ENCODE data around the gene GFOD2. TPM values are rescaled to one million over a fixed set of nuclear protein-coding genes. Genes with fewer than 3 reads are reported as not detected.

The GFOD2 gene, protein sequence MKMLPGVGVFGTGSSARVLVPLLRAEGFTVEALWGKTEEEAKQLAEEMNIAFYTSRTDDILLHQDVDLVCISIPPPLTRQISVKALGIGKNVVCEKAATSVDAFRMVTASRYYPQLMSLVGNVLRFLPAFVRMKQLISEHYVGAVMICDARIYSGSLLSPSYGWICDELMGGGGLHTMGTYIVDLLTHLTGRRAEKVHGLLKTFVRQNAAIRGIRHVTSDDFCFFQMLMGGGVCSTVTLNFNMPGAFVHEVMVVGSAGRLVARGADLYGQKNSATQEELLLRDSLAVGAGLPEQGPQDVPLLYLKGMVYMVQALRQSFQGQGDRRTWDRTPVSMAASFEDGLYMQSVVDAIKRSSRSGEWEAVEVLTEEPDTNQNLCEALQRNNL
- 9.3 and 12.3 TPM in 2 replicates for total RNA-seq

DNA sequence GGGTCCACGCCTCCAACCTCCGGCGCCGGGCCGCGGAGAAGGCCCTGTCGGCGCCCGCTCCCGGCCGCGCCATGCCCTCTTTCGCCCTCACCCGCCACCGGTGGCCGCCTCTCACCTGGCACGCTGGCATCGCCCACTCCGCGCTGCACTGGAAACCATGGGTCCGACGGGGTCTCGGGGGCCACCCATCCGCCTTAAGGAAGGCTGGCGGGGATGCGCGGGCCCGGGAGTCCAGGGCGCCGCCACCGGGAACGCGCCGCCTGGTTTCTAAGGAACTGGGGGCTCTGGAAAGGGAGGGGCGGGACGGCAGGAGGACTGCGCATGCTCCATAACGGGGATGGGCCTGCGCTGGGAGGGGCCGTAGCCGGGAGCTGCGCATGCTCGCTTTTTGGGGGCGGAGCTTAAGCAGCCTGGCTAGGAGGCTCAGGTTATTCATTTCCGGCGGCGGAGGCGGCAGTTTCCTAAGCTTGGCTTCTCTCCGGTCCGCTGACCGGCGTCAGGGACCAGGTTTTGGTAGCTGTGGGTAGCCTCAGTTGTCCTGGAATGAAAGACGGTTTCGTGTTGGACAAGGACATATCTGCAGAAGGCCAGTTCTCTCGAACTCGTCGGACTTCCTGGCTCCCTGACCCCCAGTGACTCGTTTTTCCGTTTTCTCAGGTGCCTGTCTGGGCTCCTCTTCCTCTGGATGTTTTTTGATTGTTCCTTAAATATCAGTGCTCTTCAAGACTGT is at the start of gene GFOD2:
Gene GFOD2, minus strand, starts transcription at position 269 of the 730 bp plus-strand sequence. CDS start 33,601 bp downstream, outside the sequence.

DNA sequence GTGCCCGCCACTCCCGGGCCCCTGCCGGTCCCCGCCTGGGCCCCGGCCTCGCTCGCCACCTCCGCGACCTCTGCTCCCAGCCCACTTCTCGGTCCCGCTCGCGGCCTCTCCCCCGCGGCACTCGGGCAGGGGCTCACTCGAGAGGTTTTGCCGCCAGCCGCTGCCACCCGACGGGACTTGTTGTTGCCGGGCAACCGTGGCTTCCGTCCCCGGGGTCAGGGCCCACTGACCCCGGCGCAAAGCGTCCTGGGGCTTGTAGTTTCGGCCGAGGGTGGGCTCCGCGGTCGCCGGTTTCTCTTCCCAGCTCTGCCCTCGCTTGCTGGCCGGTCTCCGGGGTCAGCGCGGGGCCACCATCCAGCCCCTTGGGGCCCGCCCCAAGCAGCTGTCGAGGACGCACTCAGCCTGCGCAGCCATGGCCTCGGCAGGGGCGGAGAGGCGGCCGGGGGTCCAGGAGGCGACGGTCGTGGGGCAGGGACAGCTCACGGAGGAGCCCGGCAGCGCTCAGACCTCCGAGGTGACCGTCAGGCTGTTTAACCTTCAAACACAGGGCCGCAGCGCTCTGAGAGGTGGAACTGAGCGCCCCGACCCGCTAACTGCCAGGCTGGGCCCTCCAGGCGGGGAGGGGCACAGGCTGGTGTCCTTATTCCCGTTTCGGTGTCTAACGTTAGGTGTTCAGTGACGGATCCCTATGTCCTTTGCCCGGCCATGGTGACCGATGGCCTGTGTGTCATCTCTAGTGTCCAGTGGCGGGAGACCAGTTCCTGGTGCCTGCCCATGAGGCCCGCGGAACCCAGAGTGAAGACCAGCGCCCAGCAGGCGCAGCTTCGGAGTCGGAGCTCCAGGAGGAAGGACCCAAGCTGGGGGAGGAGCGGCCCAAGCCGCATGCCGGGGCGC is 52.3 kb downstream of the GFOD2 start, which contains the start of the genes C16orf86 and ENKD1:
Gene C16orf86, plus strand, starts transcription at position 256 of the 894 bp plus-strand sequence. Its CDS starts 157 bp downstream, at position 413.
Gene ENKD1, minus strand, starts transcription at position 192 of the 894 bp plus-strand sequence. CDS start 308 bp downstream, outside the sequence.

DNA sequence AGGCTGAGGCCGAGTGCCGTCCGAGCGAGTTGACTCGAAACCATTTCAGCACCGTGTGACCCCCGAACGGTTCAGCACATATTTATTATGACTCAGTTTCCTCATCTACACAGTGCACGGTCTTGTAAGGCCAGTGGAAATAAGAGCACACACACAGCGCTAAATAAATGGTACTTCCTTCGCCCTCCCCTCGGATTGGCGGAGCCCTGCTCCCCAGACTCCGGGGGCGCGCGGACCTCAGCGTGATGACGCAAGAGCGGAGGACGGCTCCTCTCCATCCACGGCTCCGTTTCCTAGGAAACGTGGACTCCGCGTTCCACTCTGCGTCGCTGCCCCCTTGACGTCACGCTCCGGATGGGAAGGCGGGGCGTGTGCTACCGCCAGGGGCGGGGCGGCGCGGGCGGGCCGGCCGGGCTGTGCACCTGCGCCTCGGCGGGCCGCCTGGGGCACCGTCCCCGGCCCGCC is 58.5 kb downstream of the GFOD2 start, which contains the start of gene PARD6A:
Gene PARD6A, plus strand, starts transcription at position 397 of the 465 bp plus-strand sequence. CDS start 79 bp downstream, outside the sequence.

DNA sequence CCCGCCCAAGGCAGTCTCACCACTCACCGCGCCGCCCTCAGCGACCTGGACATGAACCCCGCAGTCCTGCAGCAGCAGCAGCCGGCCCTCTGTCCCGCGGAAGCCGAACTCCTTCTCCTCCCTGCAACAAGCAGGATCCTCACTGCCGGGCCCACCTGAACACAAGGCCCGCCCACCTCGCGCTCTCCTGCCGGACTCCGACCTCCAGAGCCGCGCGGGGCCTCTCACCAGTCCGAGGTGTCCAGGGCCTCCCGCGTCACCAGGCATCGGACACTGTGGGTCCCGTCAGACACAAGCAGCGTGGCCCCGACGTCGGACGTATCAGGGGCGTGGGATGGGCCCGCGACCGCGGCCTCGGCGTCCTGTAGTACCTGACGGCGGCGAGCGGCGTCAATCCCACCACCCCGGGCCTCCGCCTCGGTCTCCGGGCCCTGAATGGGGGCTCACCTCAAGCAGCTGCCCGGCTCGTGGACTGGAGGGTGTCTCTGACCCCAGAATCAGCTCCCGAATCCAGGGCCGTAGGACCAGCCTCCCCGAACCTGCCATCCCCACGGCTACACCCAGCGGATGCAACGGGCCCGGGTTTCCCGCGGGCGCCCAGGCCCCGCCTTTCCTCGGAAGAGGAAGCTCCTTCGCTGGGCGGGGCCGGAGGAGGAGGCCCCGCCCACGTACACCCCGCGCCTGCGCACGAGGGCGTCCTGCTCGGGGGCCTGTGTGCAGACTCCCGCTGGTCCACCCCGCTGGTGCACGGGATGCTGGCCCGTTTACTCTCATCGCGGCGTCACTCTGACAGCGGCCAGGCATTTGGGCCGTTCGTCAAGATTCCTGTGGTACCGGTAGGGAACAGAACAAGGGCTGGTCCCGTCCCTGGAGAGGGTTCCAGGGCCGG is 59.2 kb downstream of the GFOD2 start, which contains the start of gene ACD:
Gene ACD, minus strand, starts transcription at position 586 of the 889 bp plus-strand sequence. Its CDS starts 40 bp downstream, at position 546.

Other genes starting within 250 kb of the GFOD2 start
- gene ATP6V0D1, start 238.2 kb downstream of the GFOD2 start, total RNA-seq: 115 and 125 TPM in 2 replicates
- not detected in 2 replicates for gene AGRP, start 235.8 kb downstream of the GFOD2 start, total RNA-seq
- 23.4 and 28.3 TPM in 2 replicates for gene RIPOR1, start 190.5 kb downstream of the GFOD2 start, total RNA-seq
- gene CTCF, start 156.8 kb downstream of the GFOD2 start, total RNA-seq: 21.7 and 36.6 TPM in 2 replicates
- gene CARMIL2, start 74.2 kb downstream of the GFOD2 start, total RNA-seq: 0.91 and 2.4 TPM in 2 replicates
- gene ACD, start 59.1 kb downstream of the GFOD2 start, total RNA-seq: 27.3 and 27.9 TPM in 2 replicates
- 0.16 and 1.7 TPM in 2 replicates for gene PARD6A, start 58.4 kb downstream of the GFOD2 start, total RNA-seq
- 12.8 and 26.7 TPM in 2 replicates for gene ENKD1, start 52.6 kb downstream of the GFOD2 start, total RNA-seq
- 2.3 and 11.7 TPM in 2 replicates for gene C16orf86, start 52.5 kb downstream of the GFOD2 start, total RNA-seq
- 5.7 and 6.9 TPM in 2 replicates for gene RANBP10, start 87.2 kb upstream of the GFOD2 start, total RNA-seq
- 0.16 and 0.26 TPM in 2 replicates for gene TSNAXIP1, start 87.6 kb upstream of the GFOD2 start, total RNA-seq
- gene THAP11, start 123.0 kb upstream of the GFOD2 start, total RNA-seq: 35.8 and 51.5 TPM in 2 replicates
- 68.6 and 265 TPM in 2 replicates for gene NUTF2, start 127.6 kb upstream of the GFOD2 start, total RNA-seq
- gene CENPT, start 128.4 kb upstream of the GFOD2 start, total RNA-seq: 22.6 and 29.6 TPM in 2 replicates
- 41.2 and 50.0 TPM in 2 replicates for gene EDC4, start 153.7 kb upstream of the GFOD2 start, total RNA-seq
- gene NRN1L, start 165.6 kb upstream of the GFOD2 start, total RNA-seq: 0.96 TPM in 1 of 2 replicates, not detected in the other
- 9.4 and 23.6 TPM in 2 replicates for gene PSKH1, start 173.9 kb upstream of the GFOD2 start, total RNA-seq
- 0.26 and 0.80 TPM in 2 replicates for gene CTRL, start 212.5 kb upstream of the GFOD2 start, total RNA-seq
- gene PSMB10, start 217.5 kb upstream of the GFOD2 start, total RNA-seq: 19.2 and 58.4 TPM in 2 replicates
- 4.4 and 12.6 TPM in 2 replicates for gene LCAT, start 224.8 kb upstream of the GFOD2 start, total RNA-seq
- 52.0 and 63.9 TPM in 2 replicates for gene SLC12A4, start 249.3 kb upstream of the GFOD2 start, total RNA-seq

Data from epithelial cell of alveolus of lung (primary cell).